HEK293T (cell line): ENCODE results near the gene USHBP1.

ENCODE experiments used
- ARNT ChIP-seq: fragments of 450-650 bp; IDR thresholded peaks from 2 replicates; pipeline ENCODE4 v1.6.1; 2017; ENCODE audit warnings: mild to moderate bottlenecking
- BHLHE40 ChIP-seq: fragments of 450-650 bp; IDR thresholded peaks from 2 replicates; pipeline ENCODE4 v1.6.1; 2016; ENCODE audit warnings: mild to moderate bottlenecking, moderate library complexity, borderline replicate concordance
- CTBP1 ChIP-seq: fragments of 450-650 bp; IDR thresholded peaks from 2 replicates; pipeline ENCODE4 v1.6.1; 2016; ENCODE audit warnings: borderline replicate concordance
- ELF4 ChIP-seq: fragments of 450-650 bp; IDR thresholded peaks from 2 replicates; pipeline ENCODE4 v1.6.1; 2017; ENCODE audit warnings: antibody characterized with exemption
- FOXA1 ChIP-seq: fragments of 450-650 bp; IDR thresholded peaks from 2 replicates; pipeline ENCODE4 v1.6.1; 2016; ENCODE audit warnings: mild to moderate bottlenecking
- FOXK2 ChIP-seq: fragments of 450-650 bp; IDR thresholded peaks from 2 replicates; pipeline ENCODE4 v1.6.1; 2016; ENCODE audit warnings: mild to moderate bottlenecking
- FOXM1 ChIP-seq: fragments of 450-650 bp; IDR thresholded peaks from 2 replicates; pipeline ENCODE4 v1.6.1; 2017; ENCODE audit warnings: mild to moderate bottlenecking, borderline replicate concordance
- L3MBTL2 ChIP-seq: fragments of 450-650 bp; conservative IDR thresholded peaks from 2 replicates; pipeline ENCODE4 v1.6.1; 2016; ENCODE audit warnings: mild to moderate bottlenecking
- LEF1 ChIP-seq: fragments of 450-650 bp; IDR thresholded peaks from 2 replicates; pipeline ENCODE4 v1.6.1; 2017; ENCODE audit warnings: mild to moderate bottlenecking, borderline replicate concordance
- NFRKB ChIP-seq: fragments of 450-650 bp; IDR thresholded peaks from 2 replicates; pipeline ENCODE4 v1.6.1; 2016; ENCODE audit warnings: mild to moderate bottlenecking, moderate library complexity
- SP1 ChIP-seq: fragments of 450-650 bp; IDR thresholded peaks from 2 replicates; pipeline ENCODE4 v1.6.1; 2017
- TARDBP ChIP-seq: fragments of 450-650 bp; IDR thresholded peaks from 2 replicates; pipeline ENCODE4 v1.6.1; 2016

GRCh38 chr19:17294051-17294891 is 29.7 kb upstream of the USHBP1 start:
- TF ChIP-seq L3MBTL2 (no peak; the same call in 1 of the 2 replicates), ELF4 (no peak), FOXM1 (no peak), BHLHE40 (no peak), CTBP1 (no peak), FOXK2 (no peak), NFRKB (no peak), FOXA1 (no peak), TARDBP (no peak), LEF1 (no peak), ARNT (no peak), SP1 (no peak; the same call in 1 of the 2 replicates)
